ENCODE results near the gene DTD1.

DNA sequence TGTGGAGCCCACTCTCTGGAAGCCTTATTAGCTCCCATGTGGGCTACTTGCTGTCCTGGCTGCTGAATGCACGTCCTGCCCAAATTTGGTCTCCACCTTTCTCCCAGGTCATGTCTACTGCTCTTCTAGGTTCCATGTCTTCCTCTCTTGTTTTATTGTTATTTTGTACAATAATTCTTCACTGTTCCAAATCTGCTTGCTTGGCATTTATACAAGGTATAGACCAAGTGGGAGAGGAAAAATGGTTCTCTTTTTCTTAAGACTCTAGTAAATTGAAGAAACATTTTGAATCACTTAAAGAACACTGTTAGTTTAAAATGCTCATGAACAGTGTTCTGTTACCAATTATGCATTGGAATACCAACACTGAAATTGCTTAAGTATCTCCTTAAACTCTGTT lies 144.1 kb downstream of the DTD1 start:
- no peak for TF ChIP-seq EZH2phosphoT487 (IDR thresholded peaks at IDR 0.05; ENCODE audit: borderline replicate concordance, low read depth, low read length)
- TF ChIP-seq, protein P1, sequence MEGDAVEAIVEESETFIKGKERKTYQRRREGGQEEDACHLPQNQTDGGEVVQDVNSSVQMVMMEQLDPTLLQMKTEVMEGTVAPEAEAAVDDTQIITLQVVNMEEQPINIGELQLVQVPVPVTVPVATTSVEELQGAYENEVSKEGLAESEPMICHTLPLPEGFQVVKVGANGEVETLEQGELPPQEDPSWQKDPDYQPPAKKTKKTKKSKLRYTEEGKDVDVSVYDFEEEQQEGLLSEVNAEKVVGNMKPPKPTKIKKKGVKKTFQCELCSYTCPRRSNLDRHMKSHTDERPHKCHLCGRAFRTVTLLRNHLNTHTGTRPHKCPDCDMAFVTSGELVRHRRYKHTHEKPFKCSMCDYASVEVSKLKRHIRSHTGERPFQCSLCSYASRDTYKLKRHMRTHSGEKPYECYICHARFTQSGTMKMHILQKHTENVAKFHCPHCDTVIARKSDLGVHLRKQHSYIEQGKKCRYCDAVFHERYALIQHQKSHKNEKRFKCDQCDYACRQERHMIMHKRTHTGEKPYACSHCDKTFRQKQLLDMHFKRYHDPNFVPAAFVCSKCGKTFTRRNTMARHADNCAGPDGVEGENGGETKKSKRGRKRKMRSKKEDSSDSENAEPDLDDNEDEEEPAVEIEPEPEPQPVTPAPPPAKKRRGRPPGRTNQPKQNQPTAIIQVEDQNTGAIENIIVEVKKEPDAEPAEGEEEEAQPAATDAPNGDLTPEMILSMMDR (conservative IDR thresholded peaks at IDR 0.05; ENCODE audit: low read length): no peak
